NCI-H1436 treated with DMSO at 0.1 percent for 48 hours (cell line): ENCODE measurements around the gene MEF2C.
"Not testable (repeated sequence)": the region's sequence is repeated elsewhere in the genome, so short reads cannot be mapped to it uniquely, and the experiment has no call there.

Experiments used
- DNase-seq: peaks from one replicate; lab custom pipeline; 2025; lab: John Stamatoyannopoulos, UW

The MEF2C gene

DNA sequence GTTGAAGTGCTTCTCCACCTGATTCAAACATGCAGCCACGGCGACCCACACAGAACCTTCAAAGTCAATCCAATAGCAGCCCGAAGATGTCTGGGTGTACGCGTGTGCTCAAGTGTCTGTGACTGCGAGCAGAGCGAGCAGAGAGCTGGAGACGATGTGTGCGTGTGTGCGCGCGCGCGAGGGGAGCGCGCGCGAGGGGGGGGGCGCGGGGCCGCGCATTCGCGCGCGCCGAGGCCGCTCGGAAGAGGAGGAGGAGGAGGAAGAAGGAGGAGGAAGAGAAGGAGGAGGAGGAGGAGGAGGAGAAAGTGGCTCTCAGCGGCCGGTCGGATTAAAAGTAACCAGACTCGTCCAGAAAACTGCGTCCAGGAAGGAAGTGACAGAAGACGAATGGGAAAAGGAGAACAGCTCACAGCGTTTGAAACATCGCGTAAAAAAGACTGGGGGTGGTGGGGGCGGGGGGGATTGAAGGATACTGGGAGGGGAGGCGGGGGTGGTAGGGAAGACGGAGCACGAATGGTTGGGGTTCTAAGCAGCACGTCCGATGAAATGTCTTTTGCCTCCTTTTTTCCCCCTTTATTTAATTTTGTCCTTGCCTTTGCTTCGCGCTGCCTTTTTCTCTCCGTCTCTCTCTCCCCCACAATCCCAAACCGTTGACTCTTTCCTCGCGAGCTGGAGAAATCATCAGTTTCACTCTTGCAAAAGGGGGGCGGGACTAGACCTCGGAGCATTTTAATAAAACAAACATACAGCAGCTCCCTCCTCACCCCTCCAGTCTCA is at the start of gene MEF2C:
TSS of gene MEF2C (minus strand) at position 126 of the 777 bp plus-strand sequence. CDS start 59,396 bp downstream, outside the sequence.
- no peak for DNase-seq

- DNase-seq: no peak
These were observed 49.6 kb upstream of the MEF2C start for GRCh38 chr5:88932541-88932940.

DNA sequence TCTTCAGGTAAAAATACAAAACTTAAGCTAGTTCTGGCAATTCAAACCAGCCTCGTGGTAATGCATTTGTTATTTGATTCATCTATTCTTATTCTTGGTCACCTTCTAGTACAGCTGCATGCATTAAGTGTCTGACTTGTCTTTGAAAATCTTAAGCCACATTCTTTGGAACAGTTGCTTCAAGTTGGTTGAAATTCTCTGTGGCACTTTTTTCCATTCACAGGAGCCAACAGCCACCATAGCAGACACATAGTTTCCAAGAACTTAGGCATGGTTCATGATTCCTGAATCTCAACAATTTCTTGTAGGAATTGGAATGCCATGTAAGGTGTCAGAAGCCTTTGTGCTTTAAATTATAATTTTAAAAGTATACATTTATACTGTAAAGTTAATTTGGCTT is 47.4 kb upstream of the MEF2C start:
- no peak for DNase-seq

- DNase-seq: no peak
These were observed 46.4 kb upstream of the MEF2C start for GRCh38 chr5:88929385-88929784.

DNA sequence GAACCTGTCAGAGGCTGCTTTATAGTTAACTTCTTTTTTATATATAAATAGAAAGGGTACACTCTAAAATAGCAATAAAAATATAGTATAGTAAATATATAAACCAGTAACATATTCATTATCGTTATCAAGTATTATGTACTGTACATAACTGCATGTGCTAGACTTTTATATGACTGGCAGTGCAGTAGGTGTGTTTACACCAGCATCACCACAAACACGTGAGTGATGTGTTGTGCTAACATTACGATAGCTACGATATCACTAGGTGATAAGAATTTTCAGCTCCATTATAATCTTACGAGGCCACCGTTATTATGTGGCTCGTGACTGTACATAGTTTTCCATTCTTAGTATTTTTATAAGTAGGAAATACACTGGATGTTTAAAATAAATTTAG is 43.8 kb upstream of the MEF2C start:
- no peak for DNase-seq

DNA sequence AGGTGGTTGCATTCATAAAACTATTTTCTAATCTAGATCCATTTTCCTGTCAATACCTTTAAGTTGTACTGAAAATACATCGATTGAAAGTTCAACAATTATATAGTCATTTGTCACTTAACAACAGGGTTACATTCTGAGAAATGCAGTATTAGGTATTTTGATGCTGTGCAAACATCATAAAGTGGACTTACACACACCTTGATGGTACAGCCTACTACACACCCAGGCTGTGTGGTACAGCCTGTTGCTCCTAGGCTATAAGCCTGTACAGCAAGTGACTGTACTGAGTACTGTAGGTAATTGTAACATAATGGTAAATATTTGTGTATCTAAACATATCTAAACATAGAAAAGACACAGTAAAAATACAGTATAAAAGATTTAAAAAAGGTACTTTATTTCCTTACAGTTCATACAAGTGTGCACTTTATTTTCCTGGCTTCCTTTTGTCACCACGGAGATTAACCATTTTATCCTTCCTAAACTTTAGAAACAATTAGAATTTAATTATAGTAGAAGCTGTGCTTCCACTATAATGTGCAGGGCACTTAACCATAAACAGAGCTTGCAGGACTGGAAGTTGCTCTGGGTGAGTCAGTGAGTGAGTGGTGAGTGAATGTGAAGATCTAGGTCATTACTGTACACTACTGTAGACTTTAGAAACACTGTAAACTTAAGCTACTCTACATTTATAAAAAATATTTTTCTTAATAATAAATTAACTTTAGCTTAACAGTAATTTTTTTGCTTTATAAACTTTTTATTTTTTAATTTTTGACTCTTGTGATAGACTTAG is 42.9 kb upstream of the MEF2C start:
- DNase-seq: no peak

- no peak for DNase-seq
These were observed 41.3 kb upstream of the MEF2C start for GRCh38 chr5:88924330-88924657.

DNA sequence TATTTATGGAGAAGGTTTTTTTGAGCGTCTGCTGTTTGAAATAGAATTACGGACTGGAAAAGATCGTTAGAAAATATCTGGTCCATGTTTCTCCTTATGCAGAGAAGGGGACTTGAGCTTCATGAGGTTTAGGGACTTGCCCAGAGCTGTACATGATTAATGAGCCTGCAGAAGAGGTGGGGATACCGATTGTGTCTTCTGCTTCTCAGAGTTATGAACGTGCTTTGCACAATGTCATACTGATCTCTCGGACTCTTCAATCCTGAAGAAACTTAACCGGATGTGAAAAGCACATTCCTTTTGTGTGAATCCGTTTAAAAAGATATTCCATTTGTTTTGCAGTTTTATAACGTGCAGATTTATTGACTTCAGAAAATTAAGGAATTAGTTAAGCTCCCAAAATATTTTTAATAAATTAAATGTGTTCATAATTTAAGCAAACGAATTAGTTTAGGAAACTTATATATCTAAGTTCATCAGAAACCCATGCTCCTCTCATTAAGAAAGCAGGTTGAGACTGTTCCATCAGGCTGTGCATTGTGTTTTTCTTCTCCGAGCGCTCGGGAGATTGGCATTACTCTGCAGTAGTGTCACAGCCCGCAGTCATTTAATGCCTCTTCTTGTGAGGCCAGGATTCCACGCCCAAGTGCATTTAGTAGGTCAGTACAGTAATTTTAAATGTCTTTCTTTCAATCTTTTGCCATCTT is 40.8 kb upstream of the MEF2C start:
- DNase-seq: no peak

DNA sequence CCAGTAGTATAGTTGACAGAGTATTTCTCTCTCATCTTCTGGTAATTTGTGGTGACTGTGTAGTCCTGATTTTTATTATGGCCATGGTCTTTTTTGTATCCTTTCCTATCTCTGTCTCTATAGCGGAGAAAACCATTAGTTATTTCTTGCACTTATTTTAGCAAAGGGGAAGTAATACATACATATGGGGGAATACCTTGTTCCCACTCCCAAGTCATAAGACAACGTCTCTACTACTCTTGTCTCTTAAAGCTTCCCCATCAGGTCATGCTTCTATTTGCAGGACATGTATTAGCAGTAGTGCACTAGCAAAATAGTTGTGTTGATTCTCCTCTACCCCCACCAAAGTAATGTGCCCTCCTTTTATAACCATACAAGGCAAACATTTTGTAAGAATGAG is 29.8 kb upstream of the MEF2C start:
- DNase-seq: not testable (repeated sequence)

- DNase-seq: not testable (repeated sequence)
These were observed 28.1 kb upstream of the MEF2C start for GRCh38 chr5:88911059-88911572.

- DNase-seq: not testable (repeated sequence)
These were observed 21.5 kb upstream of the MEF2C start for GRCh38 chr5:88904478-88904877.

DNA sequence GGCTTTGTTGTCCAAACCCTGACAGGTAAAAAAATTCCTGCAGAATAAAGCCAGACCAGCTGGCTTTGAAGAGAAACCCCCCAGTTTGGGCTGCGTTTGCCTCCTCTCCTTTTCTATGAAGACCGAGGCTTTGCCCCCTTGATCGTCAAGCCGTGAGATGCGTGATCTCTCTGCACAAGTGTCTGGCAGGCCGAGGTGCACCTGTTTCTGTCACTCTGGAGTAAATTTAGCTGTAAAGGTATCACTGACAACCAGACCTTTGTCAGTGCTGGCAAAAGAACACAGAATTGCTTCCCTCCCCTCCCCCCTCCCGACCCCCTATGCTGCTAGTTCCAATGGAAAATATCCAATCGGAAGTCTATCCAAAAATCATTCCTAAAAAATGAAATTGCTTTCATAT is 21.0 kb upstream of the MEF2C start:
- not testable (repeated sequence) for DNase-seq

DNA sequence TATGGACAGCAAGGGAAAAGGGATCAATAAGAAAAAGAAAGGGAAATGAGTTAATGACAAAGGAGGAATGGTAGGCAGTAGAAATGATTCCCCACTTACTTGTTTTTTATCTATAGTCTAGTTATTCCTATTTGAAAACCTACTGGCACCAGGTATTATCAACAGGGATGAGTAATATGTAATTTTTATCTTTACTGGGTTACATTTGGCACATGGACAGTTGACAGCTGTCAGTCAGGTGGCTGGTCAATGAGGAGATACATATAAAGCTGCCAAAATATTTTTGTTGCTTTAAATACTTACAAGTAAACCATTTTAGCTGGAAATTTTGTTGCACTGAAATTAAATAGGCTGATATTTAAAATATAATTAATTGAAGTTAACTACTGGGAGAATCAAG is 18.1 kb upstream of the MEF2C start:
- not testable (repeated sequence) for DNase-seq

DNA sequence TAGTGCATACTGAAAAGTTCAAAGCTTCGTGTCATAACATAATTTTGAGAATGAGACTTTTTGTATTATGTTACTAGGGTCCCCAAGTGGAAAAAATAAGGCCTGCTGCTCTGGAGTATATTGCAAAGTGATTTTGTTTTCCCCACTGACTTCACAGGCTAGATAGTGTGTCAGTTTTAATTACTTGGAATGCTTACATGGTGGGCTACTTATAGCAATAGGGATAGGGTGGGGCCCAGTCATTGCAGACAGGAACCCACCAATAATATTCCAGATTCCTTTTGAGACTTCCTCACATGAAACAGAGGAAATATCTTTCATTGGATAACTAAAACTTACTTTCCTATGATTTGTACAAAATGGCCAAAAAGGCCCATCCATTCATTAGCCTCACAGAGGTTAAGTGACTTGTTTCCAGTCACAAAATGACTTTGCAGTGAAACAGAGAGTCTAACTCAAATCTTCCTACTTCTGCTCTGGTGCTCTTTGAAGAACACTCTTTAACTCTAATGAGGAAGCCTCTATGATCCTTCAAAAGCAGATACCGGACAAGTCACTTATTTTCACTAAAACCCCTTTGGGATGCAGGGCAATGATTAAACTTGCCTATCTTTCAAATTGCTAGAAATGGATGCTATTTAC is 16.2 kb upstream of the MEF2C start:
- no peak for DNase-seq

DNA sequence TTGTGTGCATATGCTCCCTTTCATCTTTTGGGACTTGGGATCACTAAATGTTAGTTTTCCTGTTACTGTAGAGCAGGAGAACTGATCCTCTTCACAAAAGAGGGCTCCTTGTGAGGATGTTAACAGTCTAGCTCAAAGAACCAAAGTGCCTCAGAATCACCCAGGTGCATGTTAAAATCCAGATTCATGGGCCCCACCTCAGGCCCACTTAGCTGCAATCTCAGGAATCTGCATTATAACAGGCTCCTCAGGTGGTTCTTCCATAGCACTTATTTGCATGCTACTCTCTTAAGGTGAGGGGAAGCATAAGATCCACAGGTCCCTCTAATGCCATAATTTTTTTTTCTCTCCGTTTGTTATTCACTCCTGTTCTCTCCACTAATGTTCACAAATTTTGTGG is 14.8 kb upstream of the MEF2C start:
- no peak for DNase-seq

DNA sequence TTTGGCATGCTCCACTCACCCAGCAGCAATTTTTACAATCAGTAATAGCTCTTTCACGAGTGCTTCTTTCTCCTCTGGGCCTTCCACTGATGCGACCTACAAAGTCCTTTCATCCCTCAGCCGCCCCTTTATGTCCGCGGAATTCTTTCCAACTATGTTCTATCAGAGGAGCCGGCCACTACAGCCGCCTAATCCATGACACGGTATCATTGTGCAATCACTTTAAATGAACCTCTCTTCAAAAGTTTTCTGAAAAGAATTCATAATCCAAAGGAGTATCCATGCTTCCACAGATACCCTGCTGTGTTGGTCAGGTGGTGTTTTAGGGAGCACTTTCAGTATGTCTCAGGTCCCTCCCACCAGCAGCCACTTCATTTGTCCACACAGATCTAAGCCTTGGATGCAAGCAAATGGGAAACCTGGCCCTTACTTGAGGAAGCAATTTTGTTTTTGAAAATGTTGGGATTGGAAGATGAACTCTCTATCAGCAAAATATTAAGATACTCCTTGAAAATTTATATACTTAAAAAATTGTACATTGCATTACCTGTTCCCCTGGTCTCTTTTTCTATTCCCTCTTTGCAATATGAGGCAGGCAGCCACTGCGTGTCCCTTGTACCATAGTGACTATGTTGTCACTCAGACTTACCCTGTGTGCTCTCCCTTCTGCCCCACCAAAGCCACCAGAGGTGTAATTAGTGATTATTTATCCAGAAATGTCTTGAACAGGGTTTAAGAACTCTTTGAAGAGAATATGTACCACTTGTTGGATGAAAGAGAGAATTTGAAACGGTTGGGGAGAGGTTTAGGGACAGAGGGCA is 12.9 kb upstream of the MEF2C start:
- DNase-seq: no peak

GRCh38 chr5:88892669-88893068 is 9.7 kb upstream of the MEF2C start:
- DNase-seq: no peak

DNA sequence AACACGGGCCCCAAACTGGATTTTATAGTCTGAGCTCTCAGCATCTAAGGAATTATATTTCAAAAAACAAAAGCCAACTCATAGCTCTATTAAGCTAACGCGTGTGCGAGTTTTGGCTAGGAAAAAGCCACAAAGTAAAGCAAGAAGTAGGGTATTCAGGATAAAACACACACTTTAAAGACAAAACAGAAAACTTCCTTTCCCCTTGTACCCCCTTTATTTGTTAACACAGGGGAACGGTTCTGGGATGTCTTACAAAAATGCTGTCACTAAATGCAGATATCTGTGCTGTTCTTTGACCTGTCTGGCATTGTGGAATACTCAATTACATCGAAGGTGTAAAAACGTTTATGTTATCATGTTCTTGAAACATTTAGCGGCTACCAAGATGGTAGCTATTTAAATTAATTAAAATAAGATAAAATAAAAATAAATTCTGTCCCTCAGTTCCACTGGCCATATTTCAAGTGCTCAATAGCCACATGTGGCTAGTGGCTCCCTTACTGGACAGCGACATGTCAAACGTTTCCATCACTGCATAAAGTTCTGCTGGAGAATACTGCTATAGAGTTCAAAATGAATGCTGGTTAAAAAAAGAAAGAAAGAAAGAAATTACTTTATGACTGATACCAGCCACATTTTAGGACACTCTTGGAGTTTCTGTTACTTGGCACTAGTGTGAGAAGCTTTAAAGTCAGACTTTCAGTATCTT is 7.2 kb upstream of the MEF2C start:
- DNase-seq: no peak

DNA sequence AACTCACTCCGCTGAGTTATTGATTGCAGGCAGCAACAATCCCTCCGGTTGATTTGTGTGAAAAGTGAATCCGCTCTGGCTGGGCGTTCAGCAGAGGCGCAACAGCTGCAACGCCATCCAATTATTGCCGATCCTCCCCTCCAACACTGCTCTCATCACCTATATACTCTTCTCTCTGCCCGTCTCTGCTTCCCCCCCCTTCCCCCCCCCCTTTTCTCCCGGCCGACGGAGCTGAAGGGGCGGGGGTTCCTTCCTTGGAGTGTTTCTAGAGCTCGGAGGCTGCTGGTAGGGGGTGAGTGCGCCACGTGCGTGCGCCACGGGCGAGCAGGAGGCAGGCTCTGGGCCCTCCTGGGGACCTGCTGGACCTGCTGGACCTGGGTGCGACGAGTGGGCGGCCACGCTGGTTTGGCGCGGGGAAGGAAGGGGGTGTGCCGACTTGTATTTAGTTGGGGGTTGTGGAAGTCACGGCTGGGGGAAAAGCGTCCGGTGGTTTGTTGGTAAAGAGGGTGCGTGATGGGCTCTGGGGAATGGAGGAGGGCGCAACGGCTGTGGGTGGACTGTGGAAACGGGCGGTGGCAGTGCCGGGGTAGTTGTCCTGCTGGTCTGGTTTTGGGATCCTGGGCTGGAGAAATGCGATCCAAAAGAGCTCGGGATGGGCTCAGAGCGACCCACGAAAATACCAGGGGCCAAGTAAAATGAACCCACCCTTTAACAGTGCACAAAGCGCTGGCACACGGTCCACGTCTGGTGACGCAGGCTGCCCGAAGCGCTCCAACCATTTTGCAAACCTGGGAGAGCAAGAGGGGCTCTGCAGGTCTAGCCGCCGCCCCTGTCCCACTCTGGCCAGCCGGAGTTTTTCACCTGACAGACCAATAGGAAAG is 6.4 kb upstream of the MEF2C start:
- no peak for DNase-seq

DNA sequence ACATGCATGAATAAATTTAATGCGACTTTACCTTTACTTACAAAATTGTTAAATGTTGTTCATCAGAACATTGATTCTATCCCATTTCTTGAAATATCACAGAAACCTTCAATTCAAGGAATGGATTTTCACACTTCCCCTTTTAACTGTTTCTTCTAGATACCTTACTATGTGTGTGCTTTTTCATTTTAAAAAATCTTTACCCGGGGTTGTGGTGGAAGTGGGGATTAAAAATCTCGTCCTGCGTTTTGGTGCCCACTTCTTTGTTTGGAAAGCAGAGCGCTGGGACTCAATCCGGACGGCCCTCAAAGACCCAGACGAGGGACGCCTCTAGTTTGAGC is 5.8 kb upstream of the MEF2C start:
- DNase-seq: no peak
